CD14-positive monocyte (primary cell): Measurements from ENCODE around the gene GALNTL6. TPM values are rescaled to one million over a fixed set of nuclear protein-coding genes. Genes with fewer than 3 reads are reported as not detected.

Experiments
- DNase-seq, 3 donors: peaks; one replicate each; pipeline ENCODE4 v3.0.0-alpha.2; 2011 to 2022
- H2AFZ ChIP-seq: 2 replicates; pipeline ENCODE4 v1.6.0; 2012; ENCODE audit warnings: mild to moderate bottlenecking, low read depth, low read length, inconsistent platforms; ENCODE audit not compliant: insufficient read depth, poor library complexity, severe bottlenecking
- H3K27ac ChIP-seq, 2 donors: 1 replicate in 1 of 2; 2 replicates in 1 of 2; pipeline ENCODE4 v1.5.1; 2012 to 2013; ENCODE audit warnings: low read length in 2 of 2, control low read depth in 1 of 2, inconsistent platforms in 1 of 2, low read depth in 1 of 2, mild to moderate bottlenecking in 1 of 2
- H3K27me3 ChIP-seq, 2 donors: one replicate each; pipeline versions ENCODE4 v1.6.0 to v1.6.1; 2011 to 2013; ENCODE audit warnings: low read length in 2 of 2; ENCODE audit not compliant: control insufficient read depth in 2 of 2, insufficient read depth in 2 of 2
- H3K36me3 ChIP-seq, 2 donors: replicated peaks in 1 of 2; 1 replicate in 1 of 2; 2 replicates in 1 of 2; pipeline versions ENCODE4 v1.5.1 to v1.6.1; 2012 to 2013; ENCODE audit warnings: low read length in 2 of 2, control low read depth in 1 of 2, inconsistent platforms in 1 of 2, mild to moderate bottlenecking in 1 of 2; ENCODE audit not compliant: insufficient read depth in 2 of 2, control insufficient read depth in 1 of 2
- H3K4me1 ChIP-seq, 2 donors: 1 replicate in 1 of 2; 2 replicates in 1 of 2; pipeline versions ENCODE4 v1.5.1 to v1.6.1; 2012 to 2013; ENCODE audit warnings: low read length in 2 of 2, control low read depth in 1 of 2, inconsistent platforms in 1 of 2, mild to moderate bottlenecking in 1 of 2, moderate library complexity in 1 of 2; ENCODE audit not compliant: insufficient read depth in 2 of 2, control insufficient read depth in 1 of 2
- H3K4me2 ChIP-seq: replicated peaks from 2 replicates; pipeline ENCODE3; 2012; ENCODE audit warnings: low read length, moderate library complexity, mild to moderate bottlenecking; ENCODE audit not compliant: poor library complexity, severe bottlenecking; ENCODE audit errors: extremely low read depth
- H3K4me3 ChIP-seq, 3 experiments: fragments of 200-600 bp in 1 of 3; sonication (generic) in 1 of 3; replicated peaks in 1 of 3; 1 replicate in 2 of 3; 2 replicates in 1 of 3; pipeline ENCODE4 v1.5.1; 2011 to 2013; ENCODE audit warnings: low read length in 3 of 3, mild to moderate bottlenecking in 3 of 3, control low read depth in 2 of 3, low read depth in 2 of 3, inconsistent platforms in 1 of 3, moderate library complexity in 1 of 3
- H3K79me2 ChIP-seq: 2 replicates; pipeline ENCODE4 v1.6.0; 2012; ENCODE audit warnings: mild to moderate bottlenecking, control low read depth, inconsistent platforms, low read length, moderate library complexity; ENCODE audit not compliant: insufficient read depth
- H3K9ac ChIP-seq: 2 replicates; pipeline ENCODE4 v1.6.0; 2017; ENCODE audit warnings: low read length, mild to moderate bottlenecking; ENCODE audit not compliant: insufficient read depth, poor library complexity, severe bottlenecking
- H3K9me3 ChIP-seq, 2 donors: replicated peaks in 1 of 2; 1 replicate in 1 of 2; 2 replicates in 1 of 2; pipeline versions ENCODE4 v1.5.1 to v1.6.1; 2012 to 2013; ENCODE audit warnings: low read length in 2 of 2, control low read depth in 1 of 2; ENCODE audit not compliant: control insufficient read depth in 1 of 2, insufficient read depth in 1 of 2
- H4K20me1 ChIP-seq: 2 replicates; pipeline ENCODE4 v1.6.0; 2012; ENCODE audit warnings: mild to moderate bottlenecking, low read length, control low read depth, moderate library complexity; ENCODE audit not compliant: insufficient read depth
- H3K27ac Mint-ChIP-seq, 7 donors: one replicate each; pipeline ENCODE4 v1.8.0; 2020; ENCODE audit warnings: mild to moderate bottlenecking in 7 of 7, mixed read lengths in 7 of 7, moderate library complexity in 6 of 7, inconsistent platforms in 2 of 7
- H3K27me3 Mint-ChIP-seq, 3 donors: one replicate each; pipeline ENCODE4 v1.8.0; 2021 to 2022; ENCODE audit warnings: low read depth in 3 of 3, mild to moderate bottlenecking in 3 of 3, mixed read lengths in 3 of 3, moderate library complexity in 3 of 3, inconsistent platforms in 1 of 3
- H3K36me3 Mint-ChIP-seq, 2 donors: one replicate each; pipeline ENCODE4 v1.8.0; 2020; ENCODE audit warnings: mixed read lengths in 2 of 2, inconsistent platforms in 1 of 2, mild to moderate bottlenecking in 1 of 2
- H3K4me1 Mint-ChIP-seq: one replicate; pipeline ENCODE4 v1.8.0; 2020; ENCODE audit warnings: mild to moderate bottlenecking, mixed read lengths
- H3K4me3 Mint-ChIP-seq, 2 donors: one replicate each; pipeline ENCODE4 v1.8.0; 2020; ENCODE audit warnings: mild to moderate bottlenecking in 2 of 2, mixed read lengths in 2 of 2, moderate library complexity in 1 of 2
- H3K9me3 Mint-ChIP-seq, 7 donors: one replicate each; pipeline ENCODE4 v1.8.0; 2020 to 2022; ENCODE audit warnings: mixed read lengths in 7 of 7, mild to moderate bottlenecking in 6 of 7, moderate library complexity in 6 of 7, inconsistent platforms in 2 of 7
- CTCF ChIP-seq: fragments of 200-600 bp; IDR thresholded peaks from one replicate; pipeline ENCODE4 v1.8.0; 2022; ENCODE audit warnings: antibody characterized with exemption, mild to moderate bottlenecking
- WGBS: methylation state at CpG from one replicate; pipeline ENCODE4 v1.1.5; 2013; ENCODE audit warnings: missing lambda C conversion rate; ENCODE audit not compliant: insufficient coverage; 5-methylcytosine and 5-hydroxymethylcytosine counted together
- intact Hi-C, 2 donors: fragments of 100-400 bp; cut with micrococcal nuclease; formaldehyde crosslinking; loops; one replicate each; pipeline versions ENCODE4 v1.15.0 to v1.15.1; 2023
- polyA plus RNA-seq, 3 donors: library from polyadenylated mRNA; depleted of rRNA in 1 of 3; unstranded in 2 of 3; stranded (reverse) in 1 of 3; fragments of 300-500 nt in 2 of 3; fragments of >200 nt in 1 of 3; fragmentation: Illumina TruSeq in 2 of 3; gene quantifications; 1 replicate in 2 of 3; 2 replicates in 1 of 3; pipeline ENCODE4 v1.2.3, GENCODE V29; 2012 to 2021

GALNTL6 gene
- polyA plus RNA-seq, 3 donors: 0.05 TPM; not detected in 2

GRCh38 chr4:173037242-173037641, 1224.0 kb downstream of the GALNTL6 start:
- Mint-ChIP-seq H3K4me1 (peaks cover 6% of the 10 kb centered on the region), H3K27ac (no peak overlapping the region), H3K9me3 (peaks cover 0 to 2% (median 0%) of the 10 kb centered on the region in 7 donors), H3K4me3 (no peak overlapping the region), H3K36me3 (no peaks in the 10 kb centered on the region), H3K27me3 (peaks cover 0 to 2% (median 0%) of the 10 kb centered on the region in 3 donors)
- Histone ChIP-seq H3K4me3 (no peak overlapping the region), H3K79me2 (no peaks in the 10 kb centered on the region), H3K27me3 (no peaks in the 10 kb centered on the region), H2AFZ (no peak overlapping the region), H3K27ac (no peak overlapping the region), H3K36me3 (no peaks in the 10 kb centered on the region), H3K9me3 (no peaks in the 10 kb centered on the region), H4K20me1 (no peaks in the 10 kb centered on the region), H3K4me1 (no peaks in the 10 kb centered on the region), H3K4me2 (no peak overlapping the region), H3K9ac (no peak overlapping the region)
- no peak for TF ChIP-seq CTCF
- DNase-seq: no peak
- intact Hi-C loops: no loop called here
- WGBS: 100% methylated on average over 1 of the region's 1 CpG

- no peak overlapping the region for H2AFZ ChIP-seq
- H3K9me3 ChIP-seq: no peaks in the 10 kb centered on the region
- no peaks in the 10 kb centered on the region for H3K79me2 ChIP-seq
- H3K9me3 Mint-ChIP-seq: peaks cover 0 to 4% (median 2%) of the 10 kb centered on the region in 7 donors
- H3K4me3 Mint-ChIP-seq: no peak overlapping the region
- no peaks in the 10 kb centered on the region for H3K36me3 ChIP-seq
- H3K27ac ChIP-seq: no peak overlapping the region
- WGBS: 82% methylated on average over 1 of the region's 6 CpGs
- peaks cover 0 to 2% (median 0%) of the 10 kb centered on the region in 3 donors for H3K27me3 Mint-ChIP-seq
- no peak overlapping the region for H3K4me3 ChIP-seq
- H3K4me2 ChIP-seq: no peak overlapping the region
- no peaks in the 10 kb centered on the region for H3K36me3 Mint-ChIP-seq
- H3K27ac Mint-ChIP-seq: no peak overlapping the region
- no peaks in the 10 kb centered on the region for H3K27me3 ChIP-seq
- DNase-seq: no peak
- H3K4me1 Mint-ChIP-seq: peaks cover 6% of the 10 kb centered on the region
- no peak for TF ChIP-seq CTCF
- no peak overlapping the region for H3K9ac ChIP-seq
- H3K4me1 ChIP-seq: no peaks in the 10 kb centered on the region
- intact Hi-C loops: no loop called here
- no peaks in the 10 kb centered on the region for H4K20me1 ChIP-seq
These were observed 1225.1 kb downstream of the GALNTL6 start for GRCh38 chr4:173038192-173038896.
